Endometrial microvascular endothelial cells (primary cell): ENCODE measurements around the gene GTF2IRD1. TPM values are rescaled to one million over a fixed set of nuclear protein-coding genes. Genes with fewer than 3 reads are reported as not detected.

ENCODE experiments used
- in situ Hi-C: cut with HindIII; loops from 2 replicates; pipeline ENCODE4 v1.10.0; 2017; ENCODE audit warnings: low sequenced_read_pairs, low pct_unique_long_range_greater_than_20kb; ENCODE audit errors: inconsistent ontology term
- total RNA-seq: library from RNA; depleted of rRNA; stranded (reverse); fragments of >200 nt; gene quantifications from one replicate; pipeline ENCODE4 v1.2.3, GENCODE V29; 2015; ENCODE audit errors: inconsistent ontology term

Gene GTF2IRD1
- total RNA-seq, 1 donor from 2014 or later = 7.3 TPM

GRCh38 chr7:74461970-74462706 lies 8.4 kb downstream of the GTF2IRD1 start:
- in situ Hi-C loops = no loop called here

- in situ Hi-C loops = no loop called here
Observed at GRCh38 chr7:74462707-74463100, 9.0 kb downstream of the GTF2IRD1 start.

- in situ Hi-C loops = no loop called here
Observed at GRCh38 chr7:74464931-74465886, 11.5 kb downstream of the GTF2IRD1 start.

GRCh38 chr7:74466196-74466813 lies 12.6 kb downstream of the GTF2IRD1 start:
- in situ Hi-C loops = no loop called here

GRCh38 chr7:74467876-74468275 lies 14.2 kb downstream of the GTF2IRD1 start:
- in situ Hi-C loops = no loop called here

- in situ Hi-C loops = no loop called here
Observed at GRCh38 chr7:74470504-74470903, 16.8 kb downstream of the GTF2IRD1 start.

GRCh38 chr7:74473116-74473515 lies 19.4 kb downstream of the GTF2IRD1 start:
- in situ Hi-C loops = no loop called here

- in situ Hi-C loops = no loop called here
Observed at GRCh38 chr7:74474271-74474865, 20.7 kb downstream of the GTF2IRD1 start.

GRCh38 chr7:74475243-74475986 lies 21.7 kb downstream of the GTF2IRD1 start:
- in situ Hi-C loops = no loop called here

- in situ Hi-C loops = no loop called here
Observed at GRCh38 chr7:74475987-74476350, 22.3 kb downstream of the GTF2IRD1 start.

GRCh38 chr7:74476626-74477025 lies 22.9 kb downstream of the GTF2IRD1 start:
- in situ Hi-C loops = no loop called here

GRCh38 chr7:74478671-74479065 lies 25.0 kb downstream of the GTF2IRD1 start:
- in situ Hi-C loops = no loop called here

- in situ Hi-C loops = no loop called here
Observed at GRCh38 chr7:74479066-74479781, 25.5 kb downstream of the GTF2IRD1 start.

- in situ Hi-C loops = no loop called here
Observed at GRCh38 chr7:74479961-74480829, 26.5 kb downstream of the GTF2IRD1 start.

GRCh38 chr7:74480861-74481417 lies 27.2 kb downstream of the GTF2IRD1 start:
- in situ Hi-C loops = no loop called here

GRCh38 chr7:74481458-74482196 lies 27.9 kb downstream of the GTF2IRD1 start:
- in situ Hi-C loops = no loop called here
